HG03103 (cell line): ENCODE data around the gene MPEG1.

Experiments
- ATAC-seq: cut with Tn5 transposase; IDR thresholded peaks from one replicate; pipeline ENCODE4 v1.9.1; 2021; ENCODE audit warnings: low read depth; ENCODE audit not compliant: unreplicated experiment

MPEG1 gene

GRCh38 chr11:59173080-59173963, 39.4 kb downstream of the MPEG1 start:
- peak; percentile 0 for ATAC-seq

GRCh38 chr11:59172345-59173079, 40.2 kb downstream of the MPEG1 start:
- peak; percentile 23 for ATAC-seq

- peak; percentile 61 for ATAC-seq
Observed at GRCh38 chr11:59171508-59172322, 41.0 kb downstream of the MPEG1 start, which contains the start of gene DTX4. DTX4 (plus strand) TSS chr11:59172132; CDS start chr11:59172596, 464 bp downstream.

- no peak for ATAC-seq
Observed at GRCh38 chr11:59164028-59164427, 48.7 kb downstream of the MPEG1 start.
